H9 (cell line): Measurements from ENCODE around the gene NUDT15. TPM values are rescaled to one million over a fixed set of nuclear protein-coding genes. Genes with fewer than 3 reads are reported as not detected.

Experiments used
- DNase-seq: peaks from one replicate; pipeline ENCODE4 v3.0.0-alpha.2; 2017
- H2AFZ ChIP-seq: one replicate; pipeline ENCODE4 v1.6.1; 2013; ENCODE audit warnings: mild to moderate bottlenecking, low read length, control low read depth, moderate library complexity
- H2AK5ac ChIP-seq: 2 replicates; pipeline ENCODE4 v1.6.1; 2013; ENCODE audit warnings: low read length, control low read depth, mixed read lengths; ENCODE audit not compliant: insufficient read length
- H2BK120ac ChIP-seq: one replicate; pipeline ENCODE4 v1.6.1; 2013; ENCODE audit warnings: low read depth, mild to moderate bottlenecking, low read length, control low read depth, inconsistent platforms; ENCODE audit not compliant: poor library complexity, severe bottlenecking
- H2BK12ac ChIP-seq: 2 replicates; pipeline ENCODE4 v1.6.1; 2013; ENCODE audit warnings: low read length, control low read depth, mixed read lengths, low read depth; ENCODE audit not compliant: insufficient read length
- H2BK15ac ChIP-seq: 2 replicates; pipeline ENCODE4 v1.6.1; 2013; ENCODE audit warnings: low read depth, low read length, control low read depth
- H2BK20ac ChIP-seq: one replicate; pipeline ENCODE4 v1.6.1; 2013; ENCODE audit warnings: low read depth, mild to moderate bottlenecking, low read length, control low read depth, inconsistent platforms; ENCODE audit not compliant: poor library complexity, severe bottlenecking
- H2BK5ac ChIP-seq: 2 replicates; pipeline ENCODE4 v1.6.1; 2013; ENCODE audit warnings: low read length, control low read depth, mixed read lengths; ENCODE audit not compliant: insufficient read length
- H3K14ac ChIP-seq: 2 replicates; pipeline ENCODE4 v1.6.1; 2013; ENCODE audit warnings: low read length, control low read depth; ENCODE audit not compliant: insufficient read depth
- H3K18ac ChIP-seq: 2 replicates; pipeline ENCODE4 v1.6.1; 2013; ENCODE audit warnings: low read depth, mild to moderate bottlenecking, mixed read lengths, low read length, control low read depth; ENCODE audit not compliant: insufficient read length
- H3K23ac ChIP-seq: 2 replicates; pipeline ENCODE4 v1.6.1; 2013; ENCODE audit warnings: low read length, control low read depth, mixed read lengths, low read depth; ENCODE audit not compliant: insufficient read length
- H3K23me2 ChIP-seq: 2 replicates; pipeline ENCODE4 v1.6.1; 2013; ENCODE audit warnings: low read depth, mild to moderate bottlenecking, mixed read lengths, low read length, control low read depth; ENCODE audit not compliant: insufficient read length, poor library complexity, severe bottlenecking
- H3K27ac ChIP-seq: 2 replicates; pipeline ENCODE4 v1.5.1; 2013; ENCODE audit warnings: low read length, control low read depth, mixed read lengths, low read depth; ENCODE audit not compliant: insufficient read length
- H3K27me3 ChIP-seq: 2 replicates; pipeline ENCODE4 v1.6.1; 2013; ENCODE audit warnings: low read length, control low read depth, inconsistent platforms; ENCODE audit not compliant: insufficient read depth
- H3K4ac ChIP-seq: 2 replicates; pipeline ENCODE4 v1.6.1; 2013; ENCODE audit warnings: low read depth, mild to moderate bottlenecking, control low read depth, inconsistent platforms, low read length, moderate library complexity
- H3K4me1 ChIP-seq: 2 replicates; pipeline ENCODE4 v1.6.1; 2013; ENCODE audit warnings: low read length, control low read depth, inconsistent platforms; ENCODE audit not compliant: insufficient read depth
- H3K4me2 ChIP-seq: 2 replicates; pipeline ENCODE4 v1.6.1; 2013; ENCODE audit warnings: low read length, control low read depth, mixed read lengths; ENCODE audit not compliant: insufficient read length, insufficient read depth
- H3K56ac ChIP-seq: 2 replicates; pipeline ENCODE4 v1.6.1; 2013; ENCODE audit warnings: low read depth, mild to moderate bottlenecking, mixed read lengths, low read length, control low read depth; ENCODE audit not compliant: insufficient read length
- H3K79me1 ChIP-seq: 2 replicates; pipeline ENCODE4 v1.6.1; 2013; ENCODE audit warnings: low read depth, mild to moderate bottlenecking, moderate library complexity, low read length, control low read depth, inconsistent platforms; ENCODE audit not compliant: insufficient read depth, poor library complexity, severe bottlenecking
- H3K79me2 ChIP-seq: 2 replicates; pipeline ENCODE4 v1.6.1; 2013; ENCODE audit warnings: low read length, control low read depth, inconsistent platforms; ENCODE audit not compliant: insufficient read depth
- H3K9ac ChIP-seq: 2 replicates; pipeline ENCODE4 v1.6.1; 2013; ENCODE audit warnings: low read length, control low read depth, mixed read lengths; ENCODE audit not compliant: insufficient read length; ENCODE audit errors: extremely low read depth
- H3K9me3 ChIP-seq: one replicate; pipeline ENCODE4 v1.6.1; 2013; ENCODE audit warnings: low read depth, low read length, inconsistent platforms; ENCODE audit not compliant: control insufficient read depth
- H3T11ph ChIP-seq: one replicate; pipeline ENCODE4 v1.6.1; 2013; ENCODE audit warnings: mild to moderate bottlenecking, low read length, control low read depth, inconsistent platforms
- H4K20me1 ChIP-seq: one replicate; pipeline ENCODE4 v1.6.1; 2013; ENCODE audit not compliant: control insufficient read depth, insufficient read length, insufficient read depth
- H4K5ac ChIP-seq: 2 replicates; pipeline ENCODE4 v1.6.1; 2013; ENCODE audit warnings: low read depth, mild to moderate bottlenecking, mixed read lengths, low read length, control low read depth; ENCODE audit not compliant: insufficient read length
- H4K8ac ChIP-seq: replicated peaks from 2 replicates; pipeline ENCODE4 v1.6.1; 2013; ENCODE audit warnings: low read length, control low read depth, mixed read lengths, low read depth; ENCODE audit not compliant: insufficient read length
- H4K91ac ChIP-seq: 2 replicates; pipeline ENCODE4 v1.6.1; 2013; ENCODE audit warnings: low read depth, mild to moderate bottlenecking, moderate library complexity, mixed read lengths, low read length, control low read depth; ENCODE audit not compliant: insufficient read length
- H3K27ac Mint-ChIP-seq, 3 experiments: 2 replicates in 2 of 3; 3 replicates in 1 of 3; pipeline ENCODE4 v1.8.0; 2020 to 2021; ENCODE audit warnings: mixed read lengths in 3 of 3, mild to moderate bottlenecking in 1 of 3, moderate library complexity in 1 of 3
- H3K27me3 Mint-ChIP-seq: 2 replicates; pipeline ENCODE4 v1.8.0; 2021; ENCODE audit warnings: low read depth, mild to moderate bottlenecking, moderate library complexity, mixed read lengths
- H3K36me3 Mint-ChIP-seq, 3 experiments: 2 replicates in 2 of 3; 3 replicates in 1 of 3; pipeline ENCODE4 v1.8.0; 2020 to 2021; ENCODE audit warnings: low read depth in 3 of 3, mixed read lengths in 3 of 3; ENCODE audit not compliant: insufficient read depth in 1 of 3
- H3K4me1 Mint-ChIP-seq, 2 experiments: 2 replicates each; pipeline ENCODE4 v1.8.0; 2020; ENCODE audit warnings: mixed read lengths in 2 of 2
- H3K4me3 Mint-ChIP-seq, 2 experiments: 2 replicates in 1 of 2; 3 replicates in 1 of 2; pipeline ENCODE4 v1.8.0; 2020 to 2021; ENCODE audit warnings: mild to moderate bottlenecking in 2 of 2, mixed read lengths in 2 of 2, moderate library complexity in 1 of 2
- H3K9me3 Mint-ChIP-seq, 2 experiments: 2 replicates in 1 of 2; 3 replicates in 1 of 2; pipeline ENCODE4 v1.8.0; 2020; ENCODE audit warnings: mild to moderate bottlenecking in 2 of 2, mixed read lengths in 2 of 2, moderate library complexity in 1 of 2
- WGBS: extraction: QIAGEN DNeasy Blood & Tissue Kit; methylation state at CpG from one replicate; pipeline ENCODE4 v1.1.7; 2013; ENCODE audit warnings: missing lambda C conversion rate, low lambda C conversion rate, mixed read lengths; ENCODE audit not compliant: insufficient read length; ENCODE audit errors: extremely low coverage; 5-methylcytosine and 5-hydroxymethylcytosine counted together
- total RNA-seq: library from RNA; stranded (reverse); gene quantifications from 2 replicates; pipeline ENCODE4 v1.2.1, GENCODE V29; 2021
- TF ChIP-seq, protein P1 (sequence below): fragments of 200-600 bp; sonication (generic); conservative IDR thresholded peaks from 3 replicates; pipeline ENCODE4 v1.8.0; 2021; ENCODE audit warnings: antibody characterized with exemption, mild to moderate bottlenecking

Gene NUDT15
- total RNA-seq, 1 experiment from 2014 or later = 50.5 TPM

DNA sequence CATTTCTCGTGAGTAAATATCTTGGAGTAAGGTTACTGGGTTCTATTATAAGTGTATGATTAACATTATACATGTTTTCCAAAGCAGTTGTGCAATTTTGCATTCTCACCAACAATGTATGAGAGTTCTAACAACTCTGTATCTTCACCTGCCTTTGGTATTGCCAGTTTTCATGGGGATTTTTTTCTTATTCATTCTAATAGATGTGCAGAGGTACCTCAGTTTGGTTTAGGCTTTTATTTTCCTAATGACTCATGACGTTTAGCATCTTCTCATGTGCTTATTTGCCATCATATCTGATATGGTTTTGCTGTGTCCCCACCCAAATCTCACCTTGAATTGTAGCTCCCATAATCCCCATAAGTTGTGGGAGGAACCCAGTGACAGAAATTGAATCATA, 7.7 kb upstream of the NUDT15 start:
- H4K91ac ChIP-seq = no peak overlapping the region
- H3K4me2 ChIP-seq = no peak overlapping the region
- H3K9me3 ChIP-seq = peaks cover 24% of the 10 kb centered on the region

More for the DNA sequence above, 7.7 kb upstream of the NUDT15 start:
- H3K27me3 ChIP-seq = no peaks in the 10 kb centered on the region
- Mint-ChIP-seq H3K4me1 (no peaks in the 10 kb centered on the region), H3K4me3 (no peak overlapping the region), H3K27ac (no peak overlapping the region), H3K36me3 (peaks cover 33 to 51% (median 44%) of the 10 kb centered on the region in 3 experiments), H3K9me3 (peaks cover 38 to 42% of the 10 kb centered on the region in 2 experiments), H3K27me3 (peaks cover 2% of the 10 kb centered on the region; the same call in 1 of the 2 replicates)
- no peak overlapping the region for H3K14ac ChIP-seq
- no peak overlapping the region for H2BK20ac ChIP-seq
- H2BK120ac ChIP-seq = no peak overlapping the region
- H2AK5ac ChIP-seq = no peak overlapping the region
- H3K18ac ChIP-seq = no peak overlapping the region
- H2BK12ac ChIP-seq = no peak overlapping the region
- no peaks in the 10 kb centered on the region for H3K23me2 ChIP-seq
- no peak overlapping the region for H4K5ac ChIP-seq
- no peaks in the 10 kb centered on the region for H3K79me1 ChIP-seq
- no peaks in the 10 kb centered on the region for H4K20me1 ChIP-seq
- no peak overlapping the region for H2AFZ ChIP-seq
- no peak overlapping the region for H3T11ph ChIP-seq
- no peak overlapping the region for H3K4ac ChIP-seq
- TF ChIP-seq, protein P1, sequence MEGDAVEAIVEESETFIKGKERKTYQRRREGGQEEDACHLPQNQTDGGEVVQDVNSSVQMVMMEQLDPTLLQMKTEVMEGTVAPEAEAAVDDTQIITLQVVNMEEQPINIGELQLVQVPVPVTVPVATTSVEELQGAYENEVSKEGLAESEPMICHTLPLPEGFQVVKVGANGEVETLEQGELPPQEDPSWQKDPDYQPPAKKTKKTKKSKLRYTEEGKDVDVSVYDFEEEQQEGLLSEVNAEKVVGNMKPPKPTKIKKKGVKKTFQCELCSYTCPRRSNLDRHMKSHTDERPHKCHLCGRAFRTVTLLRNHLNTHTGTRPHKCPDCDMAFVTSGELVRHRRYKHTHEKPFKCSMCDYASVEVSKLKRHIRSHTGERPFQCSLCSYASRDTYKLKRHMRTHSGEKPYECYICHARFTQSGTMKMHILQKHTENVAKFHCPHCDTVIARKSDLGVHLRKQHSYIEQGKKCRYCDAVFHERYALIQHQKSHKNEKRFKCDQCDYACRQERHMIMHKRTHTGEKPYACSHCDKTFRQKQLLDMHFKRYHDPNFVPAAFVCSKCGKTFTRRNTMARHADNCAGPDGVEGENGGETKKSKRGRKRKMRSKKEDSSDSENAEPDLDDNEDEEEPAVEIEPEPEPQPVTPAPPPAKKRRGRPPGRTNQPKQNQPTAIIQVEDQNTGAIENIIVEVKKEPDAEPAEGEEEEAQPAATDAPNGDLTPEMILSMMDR = no peak
- H3K27ac ChIP-seq = no peak overlapping the region
- H3K79me2 ChIP-seq = no peaks in the 10 kb centered on the region
- H3K56ac ChIP-seq = no peak overlapping the region
- H3K9ac ChIP-seq = no peak overlapping the region
- H3K23ac ChIP-seq = no peak overlapping the region
- H4K8ac ChIP-seq = no peak overlapping the region
- H2BK5ac ChIP-seq = no peak overlapping the region
- no peak for DNase-seq
- H2BK15ac ChIP-seq = no peak overlapping the region
- no peaks in the 10 kb centered on the region for H3K4me1 ChIP-seq
- WGBS = no CpG with 5 or more reads among the region's 2 CpGs
